Measurements from ENCODE around the gene FATE1. TPM values are rescaled to one million over a fixed set of nuclear protein-coding genes. Genes with fewer than 3 reads are reported as not detected.

Gene FATE1
- total RNA-seq, 6 donors from 2014 or later: 0.88 TPM; not detected in 5

- TF ChIP-seq CTCF (IDR thresholded peaks at IDR 0.05): no peak
- no peak for TF ChIP-seq POLR2A (IDR thresholded peaks at IDR 0.05)
- no peak for TF ChIP-seq EP300 (IDR thresholded peaks at IDR 0.05)
- no peak for TF ChIP-seq POLR2AphosphoS5 (IDR thresholded peaks at IDR 0.05)
- no peak for DNase-seq
- H3K9me3 ChIP-seq: no peaks in the 10 kb centered on the region
- H3K27me3 ChIP-seq: no peaks in the 10 kb centered on the region
- H3K4me3 ChIP-seq: no peak overlapping the region
- WGBS, 2 donors: 72 to 78% methylated on average over 2 to 6 of the region's 6 CpGs
- ATAC-seq (ENCODE audit: low FRiP score in 2 of 2): no peak
- no peak overlapping the region for H3K27ac ChIP-seq
- no peaks in the 10 kb centered on the region for H3K4me1 ChIP-seq
- no peaks in the 10 kb centered on the region for H3K36me3 ChIP-seq
Observed at GRCh38 chrX:151736685-151737084, 20.9 kb downstream of the FATE1 start.

- 68 to 79% methylated on average over 2 to 5 of the region's 5 CpGs for WGBS, 2 donors
- Histone ChIP-seq H3K4me1 (no peaks in the 10 kb centered on the region), H3K4me3 (no peak overlapping the region), H3K9me3 (no peaks in the 10 kb centered on the region), H3K27ac (no peak overlapping the region), H3K36me3 (no peaks in the 10 kb centered on the region), H3K27me3 (no peaks in the 10 kb centered on the region)
- DNase-seq (no peak), ATAC-seq (ENCODE audit: low FRiP score in 2 of 2) (no peak)
- TF ChIP-seq CTCF (IDR thresholded peaks at IDR 0.05): no peak
- TF ChIP-seq EP300 (IDR thresholded peaks at IDR 0.05): no peak
- no peak for TF ChIP-seq POLR2AphosphoS5 (IDR thresholded peaks at IDR 0.05)
- no peak for TF ChIP-seq POLR2A (IDR thresholded peaks at IDR 0.05)
Observed at GRCh38 chrX:151737494-151737893, 21.7 kb downstream of the FATE1 start.

DNA sequence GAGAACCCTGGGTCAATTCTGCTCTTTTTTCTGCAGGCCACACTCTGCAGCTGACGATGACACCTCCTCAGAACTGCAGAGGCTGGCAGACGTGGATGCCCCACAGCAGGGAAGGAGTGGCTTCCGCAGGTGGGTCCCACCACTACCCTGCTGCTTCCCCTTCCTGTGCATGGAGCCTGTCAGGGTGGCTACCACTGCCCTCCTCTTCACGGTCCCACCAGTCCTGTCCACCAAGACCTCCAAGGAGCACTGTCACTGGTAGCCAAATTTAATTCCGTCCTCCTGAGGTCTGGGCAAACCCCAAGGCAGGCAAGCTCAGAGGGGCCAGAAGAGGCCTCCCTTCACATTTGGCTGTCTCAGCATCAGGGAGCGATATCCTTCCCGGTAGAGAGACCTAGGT is 22.9 kb downstream of the FATE1 start:
- WGBS, 2 donors: 74% methylated on average over 7 of the region's 7 CpGs; no CpG with 5 or more reads in 1 of the 2 donors
- no peak for ATAC-seq (ENCODE audit: low FRiP score in 2 of 2)
- no peaks in the 10 kb centered on the region for H3K4me1 ChIP-seq
- DNase-seq: no peak
- H3K9me3 ChIP-seq: no peaks in the 10 kb centered on the region
- H3K27me3 ChIP-seq: no peaks in the 10 kb centered on the region
- no peak overlapping the region for H3K27ac ChIP-seq
- H3K4me3 ChIP-seq: no peak overlapping the region
- no peaks in the 10 kb centered on the region for H3K36me3 ChIP-seq
- TF ChIP-seq POLR2A (IDR thresholded peaks at IDR 0.05) (no peak), EP300 (IDR thresholded peaks at IDR 0.05) (no peak), POLR2AphosphoS5 (IDR thresholded peaks at IDR 0.05) (no peak), CTCF (IDR thresholded peaks at IDR 0.05) (no peak)

GRCh38 chrX:151741606-151742005 is 25.8 kb downstream of the FATE1 start:
- Histone ChIP-seq H3K4me3 (no peak overlapping the region), H3K27ac (no peak overlapping the region), H3K36me3 (no peaks in the 10 kb centered on the region), H3K9me3 (no peaks in the 10 kb centered on the region), H3K27me3 (no peaks in the 10 kb centered on the region), H3K4me1 (no peaks in the 10 kb centered on the region)
- ATAC-seq (ENCODE audit: low FRiP score in 2 of 2) (no peak), DNase-seq (no peak)
- WGBS, 2 donors: 68 to 93% methylated on average over 3 to 4 of the region's 4 CpGs
- TF ChIP-seq POLR2AphosphoS5 (IDR thresholded peaks at IDR 0.05): no peak

DNA sequence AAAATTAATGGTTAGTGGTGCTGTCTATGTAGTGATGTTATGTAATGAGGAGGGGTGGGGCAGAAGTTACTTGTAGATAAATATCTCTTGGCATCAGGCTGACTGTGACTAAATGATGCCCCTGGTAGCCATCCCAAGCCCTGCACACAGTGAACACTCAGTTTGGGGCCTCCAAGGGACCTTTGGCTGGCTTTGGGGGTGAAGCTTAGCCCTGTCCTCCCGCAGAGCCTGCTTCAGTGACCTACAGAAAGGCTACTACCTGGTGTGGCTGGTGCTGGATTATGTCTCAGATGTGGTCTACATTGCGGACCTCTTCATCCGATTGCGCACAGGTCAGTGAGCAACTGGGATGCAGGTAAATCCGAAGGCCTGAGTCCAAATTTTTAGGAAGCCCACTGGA is 26.5 kb downstream of the FATE1 start:
- no peaks in the 10 kb centered on the region for H3K27me3 ChIP-seq
- H3K9me3 ChIP-seq: no peaks in the 10 kb centered on the region
- TF ChIP-seq POLR2A (IDR thresholded peaks at IDR 0.05) (no peak), EP300 (IDR thresholded peaks at IDR 0.05) (no peak), CTCF (IDR thresholded peaks at IDR 0.05) (no peak), POLR2AphosphoS5 (IDR thresholded peaks at IDR 0.05) (no peak)
- 86% methylated on average over 5 of the region's 5 CpGs; no CpG with 5 or more reads in 1 of the 2 donors for WGBS, 2 donors
- no peak for ATAC-seq (ENCODE audit: low FRiP score in 2 of 2)
- no peaks in the 10 kb centered on the region for H3K4me1 ChIP-seq
- no peak overlapping the region for H3K4me3 ChIP-seq
- H3K36me3 ChIP-seq: no peaks in the 10 kb centered on the region
- no peak overlapping the region for H3K27ac ChIP-seq
- DNase-seq: no peak

Data from upper lobe of left lung (tissue), 6 donors.